GM18499 (cell line): Measurements from ENCODE around the gene SDR39U1.

Source experiments
- ATAC-seq: cut with Tn5 transposase; IDR thresholded peaks from one replicate; pipeline ENCODE4 v1.9.1; 2021; ENCODE audit warnings: moderate number of reproducible peaks; ENCODE audit not compliant: insufficient read depth, unreplicated experiment

The SDR39U1 gene

DNA sequence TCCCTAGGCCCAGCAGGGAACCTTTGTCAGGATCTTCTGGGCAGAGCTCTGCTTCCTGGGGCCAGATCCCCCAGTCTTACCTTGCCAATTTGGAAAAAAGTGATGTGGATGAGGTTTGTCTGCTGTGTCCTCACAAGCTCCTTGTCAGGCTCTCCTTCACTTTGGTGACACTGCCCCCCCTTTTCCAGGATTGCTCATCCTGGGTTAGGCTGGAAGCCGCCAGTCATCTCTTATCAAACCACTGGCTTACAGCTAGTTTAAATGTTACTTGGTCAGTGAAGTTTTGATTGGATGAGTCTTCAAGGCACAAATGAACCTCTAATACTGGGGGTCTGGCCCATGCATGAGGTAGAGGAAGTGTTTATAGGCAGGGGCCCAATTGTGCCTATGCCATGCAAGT lies 28.5 kb downstream of the SDR39U1 start:
- no peak for ATAC-seq

GRCh38 chr14:24411443-24412389 lies 30.9 kb downstream of the SDR39U1 start:
- no peak for ATAC-seq

DNA sequence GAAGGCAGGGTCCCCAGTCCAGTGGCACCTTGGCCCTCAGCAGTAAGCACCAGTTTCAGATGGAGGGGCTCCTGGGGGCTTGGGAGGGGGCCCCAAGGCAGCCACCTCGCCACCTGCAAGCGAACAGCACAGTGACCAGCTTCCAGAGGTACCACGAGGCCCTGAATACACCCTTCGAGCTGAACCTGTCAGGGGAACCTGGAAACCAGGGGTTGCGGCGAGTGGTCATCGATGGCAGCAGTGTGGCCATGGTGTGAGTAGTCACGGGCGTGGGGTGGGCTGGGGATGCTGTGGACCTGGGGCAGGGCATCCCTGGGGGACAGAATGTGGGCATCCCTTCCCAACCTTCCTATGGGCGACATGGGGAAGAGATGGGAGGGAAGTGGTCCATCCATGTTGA lies 32.6 kb downstream of the SDR39U1 start:
- ATAC-seq, result no peak

GRCh38 chr14:24409192-24409591 lies 33.4 kb downstream of the SDR39U1 start:
- no peak for ATAC-seq

DNA sequence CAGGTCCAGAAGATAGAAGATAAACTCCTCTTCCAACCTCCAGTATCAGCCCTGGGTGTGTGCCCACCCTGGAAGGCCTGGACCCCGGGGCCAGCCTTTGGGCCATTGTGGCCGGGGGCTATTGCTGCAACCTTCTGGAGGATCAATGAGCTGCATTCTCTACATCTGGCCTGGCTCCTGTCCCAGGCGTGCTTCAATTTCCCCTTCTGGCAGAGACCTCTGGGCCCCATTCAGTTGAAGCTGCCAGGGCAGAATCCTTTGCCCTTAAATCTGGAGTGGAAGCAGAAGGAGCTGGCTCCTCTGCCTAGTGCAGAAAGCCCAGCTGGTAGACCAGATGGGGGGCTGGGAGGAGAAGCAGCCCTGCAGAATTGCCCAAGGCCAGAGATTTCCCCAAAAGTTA lies 33.8 kb downstream of the SDR39U1 start:
- no peak for ATAC-seq

- no peak for ATAC-seq
These were observed 34.8 kb downstream of the SDR39U1 start for GRCh38 chr14:24407608-24408325.

DNA sequence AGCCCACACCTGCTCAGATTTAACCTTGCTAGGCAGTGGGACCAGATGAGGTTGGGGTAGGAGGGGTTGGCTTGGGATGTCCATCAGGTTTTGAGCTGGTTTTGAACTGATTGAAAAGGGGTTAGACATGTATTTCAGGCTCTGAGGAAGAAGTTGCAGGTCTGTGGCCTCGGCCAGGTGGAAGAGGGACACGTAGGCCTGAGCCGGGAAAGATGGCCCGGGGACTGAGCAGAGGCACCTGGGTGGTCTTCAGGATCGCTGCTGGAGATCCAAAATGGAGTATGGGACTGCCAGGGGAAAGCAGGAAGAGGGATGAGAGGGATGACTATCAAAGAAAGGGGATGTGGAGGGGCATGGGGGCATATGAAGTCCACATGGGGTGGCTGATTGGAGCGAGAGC lies 36.2 kb downstream of the SDR39U1 start:
- ATAC-seq, result no peak

DNA sequence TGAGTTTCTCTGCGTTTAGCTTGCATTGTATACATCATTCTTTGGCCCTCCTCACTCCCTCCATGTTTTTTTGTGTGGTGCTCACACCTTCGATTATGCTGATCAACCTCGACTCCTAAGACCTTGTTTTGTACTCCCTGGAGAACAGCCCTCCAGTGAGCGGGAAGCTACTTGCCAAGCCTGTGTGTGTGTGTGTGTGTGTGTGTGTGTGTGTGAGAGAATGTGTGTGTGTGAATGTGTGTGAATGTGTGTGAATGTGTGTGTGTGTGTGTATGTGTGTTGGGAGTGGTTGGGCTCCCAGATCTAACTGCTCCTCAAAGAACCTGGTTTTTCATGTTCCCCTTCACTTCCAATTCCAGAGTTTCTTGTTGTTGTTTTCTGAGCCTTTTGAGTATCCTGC lies 37.8 kb downstream of the SDR39U1 start:
- no peak for ATAC-seq

- ATAC-seq, result no peak
These were observed 39.1 kb downstream of the SDR39U1 start for GRCh38 chr14:24403294-24403998.

DNA sequence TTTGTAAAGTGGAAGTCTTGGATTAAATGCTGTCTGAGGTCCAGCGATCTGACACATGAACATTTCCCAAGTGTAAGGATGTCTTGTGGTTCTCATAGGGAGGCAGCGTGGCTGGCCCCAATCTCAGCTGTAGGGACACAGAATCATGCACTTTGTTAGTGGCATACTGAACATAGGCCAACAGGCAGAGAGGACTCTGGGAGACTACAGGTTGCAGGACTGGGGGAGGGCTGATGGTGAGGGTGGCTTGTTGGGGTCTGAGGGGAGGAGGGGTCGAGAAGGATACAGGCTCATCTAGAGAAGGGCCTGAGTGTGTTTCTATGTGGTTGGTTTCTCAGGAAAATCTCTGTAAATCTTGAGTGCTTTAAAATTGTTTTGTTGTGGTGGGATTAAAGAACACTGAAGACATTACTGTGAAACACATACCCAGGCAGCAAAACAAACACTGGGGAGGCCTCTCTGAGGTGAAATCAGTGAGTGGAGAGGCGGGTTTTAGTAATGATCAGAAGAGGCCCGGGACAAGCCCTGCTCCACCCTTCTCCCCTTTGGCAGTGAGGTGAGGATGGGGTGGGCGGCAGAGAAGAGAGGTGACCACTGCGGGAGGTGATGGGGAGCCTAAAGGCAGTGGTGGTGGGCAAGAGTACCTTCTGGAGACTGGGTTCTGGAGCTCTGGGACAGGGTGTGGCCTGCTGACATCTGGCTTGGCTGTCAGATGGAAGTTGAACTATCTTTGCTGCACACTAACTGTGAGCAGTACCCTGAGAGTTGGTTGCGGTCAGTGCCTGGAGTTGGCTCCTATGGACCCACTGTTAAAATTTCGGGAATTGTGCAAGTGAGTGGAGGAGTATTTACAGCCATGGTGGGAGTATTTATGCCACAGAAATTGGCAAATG lies 40.5 kb downstream of the SDR39U1 start:
- no peak for ATAC-seq

GRCh38 chr14:24399999-24400718 lies 42.4 kb downstream of the SDR39U1 start:
- no peak for ATAC-seq

GRCh38 chr14:24399447-24399822 lies 43.1 kb downstream of the SDR39U1 start:
- no peak for ATAC-seq

- no peak for ATAC-seq
These were observed 43.7 kb downstream of the SDR39U1 start, which contains the start of gene NYNRIN for GRCh38 chr14:24398653-24399446. TSS of gene NYNRIN (plus strand) at chr14:24399003. CDS start at chr14:24399247, 244 bp downstream.

DNA sequence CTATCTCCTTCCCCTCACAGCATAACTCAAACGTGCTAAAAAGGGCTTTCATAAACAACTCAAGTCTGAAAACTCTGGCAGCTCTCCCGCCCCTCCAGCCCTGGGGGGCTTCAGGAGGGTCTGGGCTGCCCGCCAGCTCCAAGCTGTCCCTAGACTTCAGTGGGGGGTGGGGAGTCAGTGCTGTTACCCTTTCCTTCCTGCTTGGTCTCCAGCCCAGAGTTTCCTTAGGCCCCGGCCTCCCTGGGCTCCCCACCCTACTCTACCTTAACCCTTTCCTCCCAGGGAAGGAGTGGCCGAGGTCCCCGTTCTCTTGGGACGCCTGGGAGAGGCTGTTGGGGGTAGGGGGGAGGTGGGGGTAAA lies 44.3 kb downstream of the SDR39U1 start:
- no peak for ATAC-seq

DNA sequence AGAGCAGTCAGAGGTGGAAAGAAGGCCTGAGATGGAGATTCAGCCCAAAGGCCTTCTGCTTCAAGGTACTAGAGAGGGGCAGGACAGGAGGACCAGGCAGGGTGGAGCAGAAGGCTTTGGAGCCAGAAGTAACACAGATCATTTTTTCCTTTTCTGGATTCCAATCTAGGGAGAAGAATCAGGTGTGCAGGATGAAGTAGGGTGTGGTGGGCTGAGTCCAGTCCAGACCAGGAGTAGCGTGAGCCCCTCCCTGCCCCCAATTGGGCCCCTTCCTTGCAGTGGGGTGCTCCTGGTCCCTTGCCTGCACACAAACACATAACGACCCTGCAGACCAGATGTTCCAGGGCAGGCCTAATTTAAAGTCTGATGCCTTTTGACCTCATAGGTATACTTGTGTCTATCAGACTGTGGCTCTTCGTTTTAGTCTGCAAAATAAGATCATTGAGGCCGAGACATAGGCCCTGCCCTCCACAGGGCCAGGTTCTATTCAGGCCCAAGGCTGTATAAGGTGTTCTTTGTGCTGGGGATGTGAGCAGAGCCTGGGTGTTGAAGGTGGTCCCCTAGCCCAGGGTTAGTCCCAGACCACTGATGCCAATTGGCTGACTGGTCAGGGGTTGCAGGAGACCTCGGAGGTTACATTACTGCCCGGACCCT lies 44.8 kb downstream of the SDR39U1 start:
- no peak for ATAC-seq

DNA sequence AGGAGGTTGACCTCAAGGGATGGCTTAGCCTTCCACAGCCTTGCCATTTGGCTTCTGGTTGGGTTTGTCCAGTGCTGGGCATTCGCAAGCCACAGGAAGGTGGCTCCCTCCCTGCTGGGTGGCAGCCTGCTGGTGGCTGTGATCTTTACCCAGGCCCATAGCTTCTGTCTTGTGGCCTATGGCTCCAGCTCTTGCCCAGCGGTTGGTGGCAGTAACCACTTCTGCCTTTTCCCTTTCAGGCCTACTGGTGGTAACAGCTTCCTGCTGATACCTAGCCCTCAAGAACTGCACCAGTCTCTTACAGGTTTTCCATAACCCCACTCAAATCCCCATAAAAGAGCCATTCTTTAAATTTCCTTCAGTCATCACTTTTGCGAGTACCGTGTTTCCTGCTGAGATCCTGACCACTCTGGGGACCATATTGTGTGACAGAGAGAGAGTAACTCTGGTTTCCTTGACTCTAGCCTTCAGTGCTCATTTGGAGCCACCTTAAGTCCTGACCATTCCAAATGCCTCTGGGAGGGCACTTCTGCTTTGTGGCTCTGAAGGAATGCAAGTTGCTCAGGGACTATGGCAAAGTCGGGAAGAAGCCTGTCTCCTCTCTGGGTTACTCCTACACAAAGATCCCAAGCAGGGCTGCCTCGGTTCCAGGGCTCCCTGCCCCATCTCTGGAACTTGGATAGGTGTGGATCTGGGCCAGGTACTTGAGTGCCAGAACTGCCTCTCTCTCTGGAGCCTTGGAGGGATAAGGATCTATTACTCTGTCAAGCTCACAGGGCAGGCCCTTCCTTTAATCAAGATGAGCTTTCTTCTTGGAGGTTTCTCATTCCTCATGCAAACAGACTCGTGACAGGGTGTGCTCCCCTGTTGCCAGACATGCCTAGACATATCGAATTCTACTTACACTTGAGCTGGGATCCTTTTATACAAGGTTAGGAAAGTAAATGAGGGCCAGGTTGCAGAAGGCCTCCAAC lies 46.7 kb downstream of the SDR39U1 start:
- ATAC-seq, result no peak

- ATAC-seq, result no peak
These were observed 48.3 kb downstream of the SDR39U1 start for GRCh38 chr14:24394275-24394674.
